Type B pancreatic cell (in vitro differentiated cells): ENCODE measurements around the gene DNAJA3. TPM values are rescaled to one million over a fixed set of nuclear protein-coding genes. Genes with fewer than 3 reads are reported as not detected.

Source experiments
- DNase-seq: peaks from one replicate; pipeline ENCODE4 v3.0.0; 2021; ENCODE audit warnings: mixed read lengths; ENCODE audit not compliant: unreplicated experiment; ENCODE audit errors: extremely low spot score
- H3K27ac Mint-ChIP-seq: 2 replicates; pipeline ENCODE4 v1.8.0; 2021; ENCODE audit warnings: mild to moderate bottlenecking, mixed read lengths
- H3K27me3 Mint-ChIP-seq: 2 replicates; pipeline ENCODE4 v1.8.0; 2021; ENCODE audit warnings: mixed read lengths
- H3K36me3 Mint-ChIP-seq: 2 replicates; pipeline ENCODE4 v1.8.0; 2021; ENCODE audit warnings: mixed read lengths
- H3K4me1 Mint-ChIP-seq: one replicate; pipeline ENCODE4 v1.8.0; 2021; ENCODE audit warnings: mixed read lengths; ENCODE audit not compliant: unreplicated experiment
- H3K4me3 Mint-ChIP-seq: 2 replicates; pipeline ENCODE4 v1.8.0; 2021; ENCODE audit warnings: mild to moderate bottlenecking, mixed read lengths
- H3K9me3 Mint-ChIP-seq: 2 replicates; pipeline ENCODE4 v1.8.0; 2021; ENCODE audit warnings: mixed read lengths
- CTCF ChIP-seq: fragments of 200-600 bp; sonication (generic); conservative IDR thresholded peaks from 2 replicates; pipeline ENCODE4 v1.5.0; 2021; ENCODE audit warnings: antibody characterized with exemption, mild to moderate bottlenecking
- total RNA-seq: library from RNA; stranded (reverse); gene quantifications from 2 replicates; pipeline ENCODE4 v1.2.1, GENCODE V29; 2021; ENCODE audit warnings: low replicate concordance

The DNAJA3 gene
- total RNA-seq, 1 donor from 2014 or later: 46.5 TPM

GRCh38 chr16:4499196-4499555, 73.5 kb downstream of the DNAJA3 start:
- Mint-ChIP-seq H3K36me3 (no peaks in the 10 kb centered on the region), H3K9me3 (no peaks in the 10 kb centered on the region), H3K4me3 (no peak overlapping the region), H3K27ac (no peak overlapping the region), H3K27me3 (no peaks in the 10 kb centered on the region), H3K4me1 (peaks cover 26% of the 10 kb centered on the region)
- no peak for DNase-seq
- no peak for TF ChIP-seq CTCF

GRCh38 chr16:4500272-4500671, 74.6 kb downstream of the DNAJA3 start:
- H3K27ac Mint-ChIP-seq: no peak overlapping the region
- DNase-seq: no peak

GRCh38 chr16:4501071-4501478, 75.4 kb downstream of the DNAJA3 start:
- no peak for TF ChIP-seq CTCF
- no peaks in the 10 kb centered on the region for H3K9me3 Mint-ChIP-seq

More at GRCh38 chr16:4500272-4500671, 74.6 kb downstream of the DNAJA3 start:
- TF ChIP-seq CTCF: no peak
- no peaks in the 10 kb centered on the region for H3K36me3 Mint-ChIP-seq
- no peaks in the 10 kb centered on the region for H3K27me3 Mint-ChIP-seq
- H3K4me3 Mint-ChIP-seq: no peak overlapping the region
- no peaks in the 10 kb centered on the region for H3K9me3 Mint-ChIP-seq
- H3K4me1 Mint-ChIP-seq: peaks cover 25% of the 10 kb centered on the region

GRCh38 chr16:4505356-4506147, 79.9 kb downstream of the DNAJA3 start:
- Mint-ChIP-seq H3K27ac (peak overlapping the region; percentile 42), H3K9me3 (no peaks in the 10 kb centered on the region), H3K4me3 (no peak overlapping the region), H3K36me3 (peaks cover 3% of the 10 kb centered on the region), H3K27me3 (no peaks in the 10 kb centered on the region), H3K4me1 (peaks cover 13% of the 10 kb centered on the region)
- no peak for DNase-seq
- no peak for TF ChIP-seq CTCF

More at GRCh38 chr16:4501071-4501478, 75.4 kb downstream of the DNAJA3 start:
- peaks cover under 1% of the 10 kb centered on the region for H3K36me3 Mint-ChIP-seq
- peak overlapping the region; percentile 39 for H3K27ac Mint-ChIP-seq
- peaks cover 25% of the 10 kb centered on the region for H3K4me1 Mint-ChIP-seq
- DNase-seq: no peak
- H3K27me3 Mint-ChIP-seq: no peaks in the 10 kb centered on the region
- no peak overlapping the region for H3K4me3 Mint-ChIP-seq

Other genes with a start within 250 kb of the DNAJA3 start
- gene SRL, start 183.8 kb upstream of the DNAJA3 start, total RNA-seq: 1.2 TPM in 1 of 2 replicates, not detected in the other
- 11.8 and 27.0 TPM in 2 replicates for gene TFAP4, start 152.8 kb upstream of the DNAJA3 start, total RNA-seq
- gene GLIS2, start 109.8 kb upstream of the DNAJA3 start, total RNA-seq: 13.1 and 23.0 TPM in 2 replicates
- 30.5 and 39.3 TPM in 2 replicates for gene PAM16, start 74.5 kb upstream of the DNAJA3 start, total RNA-seq
- gene VASN, start 54.0 kb upstream of the DNAJA3 start, total RNA-seq: 9.7 and 29.0 TPM in 2 replicates
- gene CORO7, start 9.3 kb upstream of the DNAJA3 start, total RNA-seq: 32.3 and 41.4 TPM in 2 replicates
- 48.3 and 49.1 TPM in 2 replicates for gene NMRAL1, start 48.8 kb downstream of the DNAJA3 start, total RNA-seq
- gene HMOX2, start 50.5 kb downstream of the DNAJA3 start, total RNA-seq: 37.8 and 46.2 TPM in 2 replicates
- gene CDIP1, start 112.9 kb downstream of the DNAJA3 start, total RNA-seq: 19.2 and 41.3 TPM in 2 replicates
- 0.14 and 0.43 TPM in 2 replicates for gene C16orf96, start 130.5 kb downstream of the DNAJA3 start, total RNA-seq
- gene UBALD1, start 189.0 kb downstream of the DNAJA3 start, total RNA-seq: 49.2 and 85.9 TPM in 2 replicates
- gene MGRN1, start 199.0 kb downstream of the DNAJA3 start, total RNA-seq: 87.9 and 88.6 TPM in 2 replicates